GM06990 (cell line): ENCODE data around the gene GKN1.

Experiments
- DNase-seq: peaks from one replicate; pipeline ENCODE4 v3.0.0-alpha.2; 2011; ENCODE audit not compliant: insufficient read length; ENCODE audit errors: extremely low read depth
- H3K27me3 ChIP-seq: replicated peaks from 2 replicates; pipeline ENCODE4 v1.6.0; 2011; ENCODE audit warnings: low read length; ENCODE audit not compliant: control insufficient read depth, insufficient read depth
- H3K36me3 ChIP-seq: 2 replicates; pipeline ENCODE4 v1.5.1; 2011; ENCODE audit warnings: low read length; ENCODE audit not compliant: control insufficient read depth, insufficient read depth
- H3K4me3 ChIP-seq: replicated peaks from 2 replicates; pipeline ENCODE4 v1.5.1; 2011; ENCODE audit warnings: low read depth, mild to moderate bottlenecking, control low read depth, low read length
- TF ChIP-seq, protein P1 (sequence below): IDR thresholded peaks from 2 replicates; pipeline ENCODE4 v1.5.1; 2011; ENCODE audit warnings: low read length, control low read depth, mild to moderate bottlenecking, inconsistent platforms; ENCODE audit not compliant: insufficient read depth, poor library complexity, severe bottlenecking

Gene GKN1

DNA sequence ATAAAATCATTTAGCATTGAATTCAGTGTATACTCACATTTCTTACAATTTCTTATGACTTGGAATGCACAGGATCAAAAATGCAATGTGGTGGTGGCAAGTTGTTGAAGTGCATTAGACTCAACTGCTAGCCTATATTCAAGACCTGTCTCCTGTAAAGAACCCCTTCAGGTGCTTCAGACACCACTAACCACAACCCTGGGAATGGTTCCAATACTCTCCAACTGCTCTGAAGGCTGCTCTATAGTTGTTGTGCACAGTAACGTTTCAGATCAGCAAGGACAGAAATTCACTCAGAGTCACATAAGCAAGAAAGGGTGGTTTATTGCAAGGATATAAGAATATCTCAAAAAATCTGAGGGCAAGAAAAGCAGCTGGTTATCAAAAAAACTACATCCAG, 6.5 kb downstream of the GKN1 start:
- TF ChIP-seq, protein P1, sequence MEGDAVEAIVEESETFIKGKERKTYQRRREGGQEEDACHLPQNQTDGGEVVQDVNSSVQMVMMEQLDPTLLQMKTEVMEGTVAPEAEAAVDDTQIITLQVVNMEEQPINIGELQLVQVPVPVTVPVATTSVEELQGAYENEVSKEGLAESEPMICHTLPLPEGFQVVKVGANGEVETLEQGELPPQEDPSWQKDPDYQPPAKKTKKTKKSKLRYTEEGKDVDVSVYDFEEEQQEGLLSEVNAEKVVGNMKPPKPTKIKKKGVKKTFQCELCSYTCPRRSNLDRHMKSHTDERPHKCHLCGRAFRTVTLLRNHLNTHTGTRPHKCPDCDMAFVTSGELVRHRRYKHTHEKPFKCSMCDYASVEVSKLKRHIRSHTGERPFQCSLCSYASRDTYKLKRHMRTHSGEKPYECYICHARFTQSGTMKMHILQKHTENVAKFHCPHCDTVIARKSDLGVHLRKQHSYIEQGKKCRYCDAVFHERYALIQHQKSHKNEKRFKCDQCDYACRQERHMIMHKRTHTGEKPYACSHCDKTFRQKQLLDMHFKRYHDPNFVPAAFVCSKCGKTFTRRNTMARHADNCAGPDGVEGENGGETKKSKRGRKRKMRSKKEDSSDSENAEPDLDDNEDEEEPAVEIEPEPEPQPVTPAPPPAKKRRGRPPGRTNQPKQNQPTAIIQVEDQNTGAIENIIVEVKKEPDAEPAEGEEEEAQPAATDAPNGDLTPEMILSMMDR: no peak
- DNase-seq: no peak
- Histone ChIP-seq H3K36me3 (no peaks in the 10 kb centered on the region), H3K4me3 (no peak overlapping the region), H3K27me3 (no peaks in the 10 kb centered on the region)

DNA sequence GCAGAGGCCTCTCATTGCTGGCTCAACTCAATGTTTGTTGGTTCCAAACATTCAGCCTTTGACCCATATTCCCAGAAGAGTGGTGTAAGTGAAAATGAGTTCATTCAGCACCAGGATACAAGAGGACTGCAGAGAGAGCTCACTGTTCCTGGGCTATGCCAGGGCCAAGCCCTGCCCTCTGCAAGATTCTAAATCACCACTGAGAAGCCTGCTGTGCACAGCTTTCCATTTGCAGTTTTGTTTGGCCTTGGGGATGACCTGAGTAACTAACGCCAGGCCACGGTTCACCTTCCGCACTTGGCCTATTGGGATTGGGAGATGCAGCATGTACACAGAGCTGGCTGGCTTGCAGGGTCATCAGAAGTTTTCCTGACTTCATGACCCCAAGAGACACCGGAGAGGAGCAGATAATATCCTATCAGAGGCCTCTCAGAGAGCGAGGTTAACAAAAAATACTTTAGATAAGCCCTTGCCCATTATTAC, 12.6 kb downstream of the GKN1 start:
- Histone ChIP-seq H3K4me3 (no peak overlapping the region), H3K36me3 (no peaks in the 10 kb centered on the region), H3K27me3 (peaks cover 1% of the 10 kb centered on the region; the same call in 1 of the 2 replicates)
- no peak for DNase-seq
- TF ChIP-seq, protein P1: no peak

DNA sequence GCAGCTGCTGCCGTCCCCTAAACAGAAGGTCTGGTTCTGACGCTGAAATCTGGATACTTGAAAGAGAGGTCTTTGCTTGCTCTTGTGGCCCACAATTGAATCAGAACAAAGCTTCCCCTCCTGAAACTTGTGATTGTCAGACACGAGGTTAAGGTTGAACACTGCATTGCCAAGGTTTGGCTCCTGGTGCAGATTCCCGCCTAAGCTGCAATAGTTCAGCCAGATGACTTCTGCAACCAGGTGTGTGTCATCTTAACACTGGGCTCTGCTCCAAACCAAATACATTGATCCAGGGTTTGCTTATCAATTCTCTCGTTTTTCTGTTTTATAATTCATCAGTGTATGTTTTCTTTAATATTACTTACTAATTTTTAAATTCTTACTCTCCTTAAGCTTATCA, 14.6 kb downstream of the GKN1 start:
- DNase-seq: no peak

DNA sequence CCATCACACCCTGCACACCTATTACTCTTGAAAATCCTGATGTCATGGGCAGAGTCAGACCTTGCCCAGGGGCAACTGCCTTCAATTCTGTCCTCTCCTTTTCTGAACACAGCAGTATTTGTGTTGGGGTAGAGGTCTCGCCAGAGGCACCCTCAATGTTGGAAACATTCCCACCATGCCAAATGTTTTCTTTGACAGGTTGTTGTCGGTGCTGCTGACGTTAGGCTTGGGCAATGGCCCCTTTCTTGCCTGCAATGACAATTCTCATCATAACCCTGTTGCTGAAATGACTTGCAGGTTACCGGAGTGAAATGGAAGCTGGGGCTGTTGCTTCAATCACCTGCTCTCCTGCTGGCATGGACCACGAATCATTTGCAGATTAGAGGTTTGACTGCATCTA, 17.9 kb downstream of the GKN1 start:
- Histone ChIP-seq H3K27me3 (peaks cover 1% of the 10 kb centered on the region; the same call in 1 of the 2 replicates), H3K4me3 (no peak overlapping the region), H3K36me3 (no peaks in the 10 kb centered on the region)
- TF ChIP-seq, protein P1: no peak
- DNase-seq: no peak

More for the DNA sequence above, 14.6 kb downstream of the GKN1 start:
- Histone ChIP-seq H3K27me3 (peaks cover 1% of the 10 kb centered on the region; the same call in 1 of the 2 replicates), H3K36me3 (no peaks in the 10 kb centered on the region), H3K4me3 (no peak overlapping the region)
- TF ChIP-seq, protein P1: no peak

DNA sequence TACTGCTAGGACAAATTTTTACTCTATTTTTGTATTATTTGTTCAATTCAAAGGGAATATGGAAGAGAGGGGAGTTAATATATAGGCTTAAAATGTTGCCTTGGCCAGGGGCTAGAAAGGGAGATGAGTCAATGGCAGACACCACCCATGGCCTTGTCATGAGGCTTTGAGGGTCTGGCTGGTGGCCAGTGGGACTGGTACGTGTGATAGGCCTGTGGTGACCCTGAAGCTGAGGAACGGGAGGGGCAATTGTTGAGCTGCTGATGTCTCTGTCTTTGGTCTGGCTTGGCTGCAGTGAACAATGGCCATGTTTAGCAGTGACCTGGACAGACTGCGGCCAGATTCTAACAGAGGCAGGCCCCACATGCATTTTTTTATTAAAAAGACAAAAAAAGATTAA, 18.5 kb downstream of the GKN1 start:
- no peak for DNase-seq
- Histone ChIP-seq H3K27me3 (peaks cover 1% of the 10 kb centered on the region; the same call in 1 of the 2 replicates), H3K4me3 (no peak overlapping the region), H3K36me3 (no peaks in the 10 kb centered on the region)
- TF ChIP-seq, protein P1: no peak

DNA sequence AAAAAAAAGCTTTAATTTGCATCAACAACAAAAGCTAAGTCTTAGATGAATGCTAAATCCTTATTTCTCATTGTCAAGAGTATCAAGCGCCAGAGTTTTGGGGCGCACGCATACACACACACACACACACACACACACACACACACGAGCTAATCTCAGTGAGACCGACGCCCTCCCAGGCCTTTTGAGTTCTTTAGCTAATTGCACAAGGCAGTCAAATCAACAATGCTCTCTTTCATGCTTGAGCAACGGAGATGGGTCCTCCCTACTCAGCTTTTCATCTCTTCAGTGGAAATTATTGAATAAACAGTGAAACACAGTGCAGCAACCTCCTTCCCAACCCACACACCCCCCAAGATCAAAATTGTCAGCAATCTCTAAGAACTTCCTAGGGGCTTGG, 19.2 kb downstream of the GKN1 start:
- TF ChIP-seq, protein P1: no peak
- H3K27me3 ChIP-seq: peaks cover 1% of the 10 kb centered on the region; the same call in 1 of the 2 replicates
- no peak overlapping the region for H3K4me3 ChIP-seq
- no peak for DNase-seq
- no peaks in the 10 kb centered on the region for H3K36me3 ChIP-seq
